ENCODE data around the gene RHOXF1. TPM values are rescaled to one million over a fixed set of nuclear protein-coding genes. Genes with fewer than 3 reads are reported as not detected.
"Not testable (repeated sequence)": the region's sequence is repeated elsewhere in the genome, so short reads cannot be mapped to it uniquely, and the experiment has no call there.

Gene RHOXF1
- total RNA-seq, 1 experiment from 2014 or later, result not detected

DNA sequence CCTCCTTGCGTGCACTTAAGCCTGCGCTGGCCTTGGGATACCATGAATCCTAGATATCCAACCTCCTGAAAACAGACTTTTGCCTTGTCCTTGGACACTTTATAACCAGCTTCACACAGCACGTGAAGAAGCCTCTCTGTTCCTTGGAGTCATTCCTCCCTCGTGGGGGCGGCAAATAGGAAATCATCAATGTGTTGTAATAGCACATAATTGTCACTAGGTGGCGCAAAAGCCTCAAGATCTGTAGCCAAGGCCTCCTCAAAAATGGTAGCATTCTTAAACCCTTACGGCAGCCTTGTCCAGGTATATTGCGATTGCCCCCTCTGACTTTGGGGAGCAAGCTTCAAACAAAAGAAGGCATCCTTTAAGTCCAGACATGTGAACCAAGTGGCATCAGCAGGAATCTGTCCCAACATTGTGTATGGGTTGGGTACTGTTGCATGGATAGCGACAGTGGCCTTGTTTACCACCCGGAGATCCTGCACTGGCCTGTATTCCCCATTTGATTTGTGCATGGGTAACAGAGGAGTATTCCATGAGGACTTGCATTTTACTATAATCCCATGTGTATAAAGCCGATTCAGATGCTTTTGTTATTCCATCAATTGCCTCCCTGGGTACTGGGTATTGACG, 30.0 kb downstream of the RHOXF1 start:
- not testable (repeated sequence) for DNase-seq (ENCODE audit: low read depth)

DNA sequence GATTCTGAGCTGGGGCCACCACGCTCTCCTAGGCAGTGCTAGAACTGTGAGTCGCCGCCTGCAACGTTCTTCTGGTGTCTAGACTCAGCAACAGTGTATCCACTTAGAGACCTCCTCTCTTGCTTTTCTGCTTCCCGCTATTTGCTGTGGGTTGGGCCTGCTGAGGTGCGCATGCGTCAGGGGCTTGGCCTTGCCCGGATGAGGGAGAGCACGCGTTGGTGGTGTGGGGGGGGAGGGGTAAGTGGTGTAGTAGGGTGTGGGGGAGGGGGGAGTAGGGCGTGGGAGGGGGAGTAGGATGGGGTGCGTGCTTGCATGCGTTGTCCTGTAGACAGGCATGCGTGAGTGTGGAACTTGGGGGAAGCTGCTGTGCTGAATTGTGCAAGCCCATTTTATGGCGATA, 38.1 kb downstream of the RHOXF1 start, which contains the start of gene RHOXF2B:
Gene RHOXF2B (minus strand): TSS at position 101 of the 400 bp plus-strand sequence. CDS start 138 bp downstream, outside the sequence.
- not testable (repeated sequence) for DNase-seq (ENCODE audit: low read depth)

DNA sequence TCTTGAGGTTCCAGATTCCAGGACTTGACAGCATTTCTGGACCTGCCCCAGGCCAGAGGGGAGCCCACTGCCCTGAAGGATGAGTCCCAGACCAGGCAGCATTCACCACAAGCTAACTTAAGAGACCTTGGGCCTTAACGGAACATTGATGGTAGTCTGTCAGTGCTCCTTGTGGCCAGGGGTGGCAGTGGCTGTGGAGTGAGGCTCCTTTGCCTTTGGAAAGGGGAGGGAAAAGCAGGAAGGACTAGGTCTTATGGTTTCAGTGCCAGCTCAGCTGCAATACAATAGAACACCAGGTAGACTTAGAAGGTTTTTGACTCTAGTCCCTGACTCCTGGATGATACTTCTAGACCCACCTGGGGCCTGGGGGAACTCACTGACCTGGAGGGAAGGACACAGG, 49.5 kb downstream of the RHOXF1 start:
- DNase-seq (ENCODE audit: low read depth), result not testable (repeated sequence)

Other genes with a start within 250 kb of the RHOXF1 start
- gene RNF113A, start 244.2 kb downstream of the RHOXF1 start, total RNA-seq (2014; rRNA removed; shearing (Covaris generic)), result 13.1 and 14.9 TPM in 2 replicates
- gene NDUFA1, start 244.1 kb downstream of the RHOXF1 start, total RNA-seq (2014; rRNA removed; shearing (Covaris generic)), result 71.7 and 83.4 TPM in 2 replicates
- not detected in 2 replicates for gene AKAP14, start 220.0 kb downstream of the RHOXF1 start, total RNA-seq (2014; rRNA removed; shearing (Covaris generic))
- 2.9 and 3.5 TPM in 2 replicates for gene NKAP, start 172.2 kb downstream of the RHOXF1 start, total RNA-seq (2014; rRNA removed; shearing (Covaris generic))
- gene RHOXF2B, start 38.2 kb downstream of the RHOXF1 start, total RNA-seq (2014; rRNA removed; shearing (Covaris generic)), result not detected in 2 replicates
- not detected in 2 replicates for gene RHOXF2, start 42.7 kb upstream of the RHOXF1 start, total RNA-seq (2014; rRNA removed; shearing (Covaris generic))
- 12.7 and 14.8 TPM in 2 replicates for gene ZBTB33, start 134.9 kb upstream of the RHOXF1 start, total RNA-seq (2014; rRNA removed; shearing (Covaris generic))
- 0.03 and 0.06 TPM in 2 replicates for gene TMEM255A, start 195.5 kb upstream of the RHOXF1 start, total RNA-seq (2014; rRNA removed; shearing (Covaris generic))
- gene ATP1B4, start 246.2 kb upstream of the RHOXF1 start, total RNA-seq (2014; rRNA removed; shearing (Covaris generic)), result not detected in 2 replicates